ENCODE data around the gene DRC7.

DRC7 gene

GRCh38 chr16:57759541-57760356 lies 65.1 kb downstream of the DRC7 start:
- no peak for DNase-seq (ENCODE audit: extremely low read depth in 1 of 2, low read depth in 1 of 2)

GRCh38 chr16:57760357-57761160 lies 66.0 kb downstream of the DRC7 start:
- no peak for DNase-seq (ENCODE audit: extremely low read depth in 1 of 2, low read depth in 1 of 2)

- DNase-seq (ENCODE audit: extremely low read depth in 1 of 2, low read depth in 1 of 2): no peak
These were observed 66.7 kb downstream of the DRC7 start for GRCh38 chr16:57761301-57761700.

- DNase-seq (ENCODE audit: extremely low read depth in 1 of 2, low read depth in 1 of 2): no peak
These were observed 67.4 kb downstream of the DRC7 start for GRCh38 chr16:57761957-57762356.

GRCh38 chr16:57762365-57763040 lies 67.9 kb downstream of the DRC7 start:
- no peak for DNase-seq (ENCODE audit: extremely low read depth in 1 of 2, low read depth in 1 of 2)

- DNase-seq (ENCODE audit: extremely low read depth in 1 of 2, low read depth in 1 of 2): no peak
These were observed 68.8 kb downstream of the DRC7 start for GRCh38 chr16:57763285-57764005.

GRCh38 chr16:57764006-57764340 lies 69.4 kb downstream of the DRC7 start:
- DNase-seq (ENCODE audit: extremely low read depth in 1 of 2, low read depth in 1 of 2): no peak

GRCh38 chr16:57764341-57765159 lies 69.9 kb downstream of the DRC7 start:
- no peak for DNase-seq (ENCODE audit: extremely low read depth in 1 of 2, low read depth in 1 of 2)

GRCh38 chr16:57765160-57765728 lies 70.6 kb downstream of the DRC7 start:
- DNase-seq (ENCODE audit: extremely low read depth in 1 of 2, low read depth in 1 of 2): no peak

GRCh38 chr16:57766714-57767348 lies 72.2 kb downstream of the DRC7 start:
- DNase-seq (ENCODE audit: extremely low read depth in 1 of 2, low read depth in 1 of 2): no peak

- no peak for DNase-seq (ENCODE audit: extremely low read depth in 1 of 2, low read depth in 1 of 2)
These were observed 75.0 kb downstream of the DRC7 start for GRCh38 chr16:57769541-57770145.

GRCh38 chr16:57770361-57770760 lies 75.8 kb downstream of the DRC7 start:
- DNase-seq (ENCODE audit: extremely low read depth in 1 of 2, low read depth in 1 of 2): no peak

- DNase-seq (ENCODE audit: extremely low read depth in 1 of 2, low read depth in 1 of 2): no peak
These were observed 76.7 kb downstream of the DRC7 start for GRCh38 chr16:57771141-57771785.

GRCh38 chr16:57773019-57773418 lies 78.4 kb downstream of the DRC7 start:
- DNase-seq (ENCODE audit: extremely low read depth in 1 of 2, low read depth in 1 of 2): no peak

- DNase-seq (ENCODE audit: extremely low read depth in 1 of 2, low read depth in 1 of 2): no peak
These were observed 79.2 kb downstream of the DRC7 start for GRCh38 chr16:57773655-57774295.

- DNase-seq (ENCODE audit: extremely low read depth in 1 of 2, low read depth in 1 of 2): no peak
These were observed 80.2 kb downstream of the DRC7 start for GRCh38 chr16:57774705-57775285.

- DNase-seq (ENCODE audit: extremely low read depth in 1 of 2, low read depth in 1 of 2): no peak
These were observed 81.3 kb downstream of the DRC7 start for GRCh38 chr16:57775661-57776469.

Measured in activated CD8-positive, alpha-beta memory T cell treated with anti-CD3 and anti-CD28 coated beads for 1 hour (primary cell).